ENCODE data around the gene DNAJB1. TPM values are rescaled to one million over a fixed set of nuclear protein-coding genes. Genes with fewer than 3 reads are reported as not detected.

The DNAJB1 gene
- total and polyA plus RNA-seq, 10 of the 15 experiments (the other 5 are each of a cell fraction or from before 2014, with no cell fraction given) = 4.8 to 65.8 (median 34.9) TPM

DNA sequence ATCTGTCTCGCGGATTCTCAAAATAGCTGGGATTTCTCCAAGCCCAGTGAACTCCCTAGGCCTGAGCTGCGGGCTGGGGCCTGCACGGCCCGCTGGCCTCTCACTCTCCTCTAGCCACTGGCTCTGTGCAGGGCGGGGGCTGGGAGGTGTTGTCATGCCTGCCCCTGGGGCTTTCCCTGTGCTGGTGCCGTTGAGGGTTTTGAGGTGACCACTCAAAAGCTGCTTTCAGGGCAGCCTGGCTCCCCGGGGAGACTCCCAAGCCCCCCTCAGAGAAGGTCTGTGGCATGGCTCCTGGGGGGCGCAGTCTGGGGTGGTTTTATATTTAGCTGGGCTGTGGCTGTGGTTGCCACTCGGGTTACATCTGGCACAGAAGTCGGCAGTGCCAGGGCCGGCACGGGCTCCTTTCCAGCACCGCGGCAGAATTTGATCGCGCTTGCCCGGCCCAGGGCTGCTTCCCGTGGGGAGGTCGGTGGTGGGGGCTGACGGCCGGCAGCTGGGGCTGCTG, 43.7 kb upstream of the DNAJB1 start:
- no peak for TF ChIP-seq SMAD1 (IDR thresholded peaks at IDR 0.05; ENCODE audit: low read depth, partially characterized antibody)
- peak; percentile 44; the same call in 1 of the 2 replicates for TF ChIP-seq CREB1 (IDR thresholded peaks at IDR 0.05; ENCODE audit: low read depth)
- TF ChIP-seq CBFB (IDR thresholded peaks at IDR 0.05; ENCODE audit: low read depth) = no peak
- TF ChIP-seq CREM (IDR thresholded peaks at IDR 0.05; ENCODE audit: low read depth) = peak; percentile 64; the same call in 1 of the 2 replicates
- no peak for TF ChIP-seq NFXL1 (IDR thresholded peaks at IDR 0.05; ENCODE audit: borderline replicate concordance)
- TF ChIP-seq IKZF1 (conservative IDR thresholded peaks at IDR 0.05) = peak; percentile 55
- TF ChIP-seq BHLHE40 (IDR thresholded peaks at IDR 0.05; ENCODE audit: borderline replicate concordance in 1 of 2, low read depth in 2 of 2, low read length in 1 of 2) = no peak; a peak in 1 of 4 replicates
- no peak for TF ChIP-seq SP1 (IDR thresholded peaks at IDR 0.05; ENCODE audit: low read depth, low read length)
- TF ChIP-seq TAF1 (IDR thresholded peaks at IDR 0.05; ENCODE audit: borderline replicate concordance, low read depth, low read length) = no peak
- TF ChIP-seq SPI1 (IDR thresholded peaks at IDR 0.05; ENCODE audit: borderline replicate concordance, insufficient read depth, low read depth, low read length) = no peak
- TF ChIP-seq, protein P1, sequence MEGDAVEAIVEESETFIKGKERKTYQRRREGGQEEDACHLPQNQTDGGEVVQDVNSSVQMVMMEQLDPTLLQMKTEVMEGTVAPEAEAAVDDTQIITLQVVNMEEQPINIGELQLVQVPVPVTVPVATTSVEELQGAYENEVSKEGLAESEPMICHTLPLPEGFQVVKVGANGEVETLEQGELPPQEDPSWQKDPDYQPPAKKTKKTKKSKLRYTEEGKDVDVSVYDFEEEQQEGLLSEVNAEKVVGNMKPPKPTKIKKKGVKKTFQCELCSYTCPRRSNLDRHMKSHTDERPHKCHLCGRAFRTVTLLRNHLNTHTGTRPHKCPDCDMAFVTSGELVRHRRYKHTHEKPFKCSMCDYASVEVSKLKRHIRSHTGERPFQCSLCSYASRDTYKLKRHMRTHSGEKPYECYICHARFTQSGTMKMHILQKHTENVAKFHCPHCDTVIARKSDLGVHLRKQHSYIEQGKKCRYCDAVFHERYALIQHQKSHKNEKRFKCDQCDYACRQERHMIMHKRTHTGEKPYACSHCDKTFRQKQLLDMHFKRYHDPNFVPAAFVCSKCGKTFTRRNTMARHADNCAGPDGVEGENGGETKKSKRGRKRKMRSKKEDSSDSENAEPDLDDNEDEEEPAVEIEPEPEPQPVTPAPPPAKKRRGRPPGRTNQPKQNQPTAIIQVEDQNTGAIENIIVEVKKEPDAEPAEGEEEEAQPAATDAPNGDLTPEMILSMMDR (IDR thresholded peaks at IDR 0.05 in 2 of 3, conservative IDR thresholded peaks at IDR 0.05 in 1 of 3; ENCODE audit: control insufficient read depth in 2 of 3, extremely low read depth in 1 of 3, insufficient read depth in 1 of 3, low read depth in 3 of 3, low read length in 3 of 3) = no peak
- TF ChIP-seq KAT2A (conservative IDR thresholded peaks at IDR 0.05; ENCODE audit: control insufficient read depth, low read depth, low read length) = no peak
- TF ChIP-seq, protein P2, sequence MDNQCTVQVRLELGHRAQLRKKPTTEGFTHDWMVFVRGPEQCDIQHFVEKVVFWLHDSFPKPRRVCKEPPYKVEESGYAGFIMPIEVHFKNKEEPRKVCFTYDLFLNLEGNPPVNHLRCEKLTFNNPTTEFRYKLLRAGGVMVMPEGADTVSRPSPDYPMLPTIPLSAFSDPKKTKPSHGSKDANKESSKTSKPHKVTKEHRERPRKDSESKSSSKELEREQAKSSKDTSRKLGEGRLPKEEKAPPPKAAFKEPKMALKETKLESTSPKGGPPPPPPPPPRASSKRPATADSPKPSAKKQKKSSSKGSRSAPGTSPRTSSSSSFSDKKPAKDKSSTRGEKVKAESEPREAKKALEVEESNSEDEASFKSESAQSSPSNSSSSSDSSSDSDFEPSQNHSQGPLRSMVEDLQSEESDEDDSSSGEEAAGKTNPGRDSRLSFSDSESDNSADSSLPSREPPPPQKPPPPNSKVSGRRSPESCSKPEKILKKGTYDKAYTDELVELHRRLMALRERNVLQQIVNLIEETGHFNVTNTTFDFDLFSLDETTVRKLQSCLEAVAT (IDR thresholded peaks at IDR 0.05) = 0 out of 2 replicates have a peak, but pooled peaks have one; percentile 54
- TF ChIP-seq FOS (IDR thresholded peaks at IDR 0.05; ENCODE audit: borderline replicate concordance, extremely low read depth, insufficient read length) = no peak
- TF ChIP-seq IRF4 (IDR thresholded peaks at IDR 0.05; ENCODE audit: low read depth, low read length) = no peak
- TF ChIP-seq EGR1 (IDR thresholded peaks at IDR 0.05; ENCODE audit: borderline replicate concordance in 1 of 2, low read depth in 2 of 2, low read length in 2 of 2) = 0 out of 3 replicates have a peak, but pooled peaks of 1 of the 2 experiments have one; percentile 16
- TF ChIP-seq RUNX3 (IDR thresholded peaks at IDR 0.05; ENCODE audit: low read length) = peak; percentile 36; the same call in 1 of the 2 replicates
- TF ChIP-seq ATF7 (IDR thresholded peaks at IDR 0.05; ENCODE audit: low read depth) = peak; percentile 73
- no peak for TF ChIP-seq NFYA (IDR thresholded peaks at IDR 0.05; ENCODE audit: borderline replicate concordance, low read depth, low read length)
- no peak for TF ChIP-seq SREBF2 (IDR thresholded peaks at IDR 0.05; ENCODE audit: low read length)
- Histone ChIP-seq H3K79me2 (ENCODE audit: control insufficient read depth, insufficient read depth, low read length) (no peaks in the 10 kb centered on the region; the same call in 1 of the 2 replicates), H3K9me3 (replicated peaks; ENCODE audit: control insufficient read depth, insufficient read depth, low read length) (no peaks in the 10 kb centered on the region), H3K4me3 (no peak overlapping the region), H3K27ac (ENCODE audit: control insufficient read depth, insufficient read depth) (no peak overlapping the region; the same call in 1 of the 2 replicates), H3K36me3 (ENCODE audit: control insufficient read depth in 2 of 2, insufficient read depth in 2 of 2, low read length in 1 of 2) (peaks cover 0 to 11% of the 10 kb centered on the region in 2 experiments; a peak in 3 of 4 replicates), H3K27me3 (replicated peaks in 1 of 2; ENCODE audit: control insufficient read depth in 2 of 2, insufficient read depth in 2 of 2, low read length in 1 of 2) (no peaks in the 10 kb centered on the region), H3K4me1 (ENCODE audit: control insufficient read depth, insufficient read depth, low read length) (peaks cover 7% of the 10 kb centered on the region), H4K20me1 (ENCODE audit: control insufficient read depth, insufficient read depth) (no peaks in the 10 kb centered on the region), H2AFZ (ENCODE audit: control insufficient read depth, low read depth, low read length) (no peak overlapping the region), H3K4me2 (ENCODE audit: control insufficient read depth, insufficient read depth) (no peak overlapping the region), H3K9ac (ENCODE audit: control insufficient read depth, insufficient read depth, low read length) (no peak overlapping the region)
- FAIRE-seq (no peak), DNase-seq (ENCODE audit: low read depth, low spot score) (no peak), ATAC-seq (peak; percentile 79)
- CTCF ChIA-PET = interaction anchor here (0.5 to 2.5 kb wide), 4 partner anchors 10 to 30 kb away, joined by 3 to 7 read pairs (median 6); partner anchors contain the start of gene NDUFB7
- SMC1A ChIA-PET (ENCODE audit: uncharacterized antibody, unreplicated experiment) = interaction anchor here (0.9 kb wide), 1 partner anchor 11 kb away, joined by 3 read pairs; no protein-coding TSS in a partner anchor
- intact Hi-C loops (cut with micrococcal nuclease; ENCODE audit: unreplicated experiment) (no loop called here), in situ Hi-C loops (cut with MboI) (no loop called here)
- 8% methylated on average over 22 of the region's 22 CpGs for WGBS (ENCODE audit: insufficient coverage, insufficient replicate concordance, low lambda C conversion rate, missing lambda C conversion rate)
- BruUV-seq (replicated peaks) = no TSS peak
- RAD21 ChIA-PET (ENCODE audit: unreplicated experiment) = interaction anchor here (1.3 kb wide), 1 partner anchor 125 kb away, joined by 5 read pairs; no protein-coding TSS in a partner anchor
- POLR2A ChIA-PET = interaction anchor here (0.5 to 1.0 kb wide), 2 partner anchors 9 to 1572 kb away, joined by 4 to 11 read pairs; no protein-coding TSS in a partner anchor
